HG02763 (cell line): ENCODE measurements around the gene DGKG.

Experiments
- ATAC-seq: cut with Tn5 transposase; IDR thresholded peaks from one replicate; pipeline ENCODE4 v1.9.1; 2021; ENCODE audit warnings: mild to moderate bottlenecking, moderate library complexity; ENCODE audit not compliant: unreplicated experiment

The DGKG gene

DNA sequence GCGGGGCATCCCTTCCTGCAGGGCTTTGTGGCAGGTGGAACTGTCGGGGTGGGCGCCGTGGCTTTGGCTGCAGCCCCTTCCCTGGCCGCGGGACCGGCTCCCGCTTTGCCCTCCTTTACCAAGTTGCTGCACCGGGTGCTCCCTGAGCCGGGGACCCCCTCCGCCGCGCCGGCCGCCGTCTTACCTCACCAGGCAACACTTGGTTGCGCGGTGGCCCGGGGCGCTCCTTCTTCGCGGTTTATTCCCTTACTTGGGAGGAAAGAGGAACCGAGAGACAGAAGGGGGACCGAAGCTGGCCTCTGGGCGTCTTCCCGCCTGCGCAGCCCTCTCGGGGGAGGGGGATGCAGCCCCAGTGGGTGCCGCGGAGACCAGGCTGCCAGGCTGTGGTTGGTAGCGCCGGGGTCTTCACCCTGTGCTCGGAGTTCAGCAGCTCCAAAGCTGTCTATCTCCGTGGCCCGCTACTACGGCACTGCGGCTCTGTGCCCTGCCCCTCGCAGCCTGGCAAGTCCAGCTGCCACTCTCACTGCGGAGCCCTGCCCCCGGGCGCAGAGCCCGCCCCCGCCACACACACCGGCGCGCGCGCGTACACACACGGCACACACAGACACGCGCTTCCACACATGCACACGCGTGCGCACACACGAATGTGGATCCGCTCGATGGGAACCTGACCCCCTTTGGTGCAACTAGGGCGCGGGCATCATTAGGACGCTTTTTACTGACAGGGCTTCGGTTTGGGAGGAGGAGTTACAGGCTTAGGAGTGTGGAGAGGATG lies at the start of gene DGKG:
TSS of gene DGKG (minus strand) at position 473 of the 775 bp plus-strand sequence. CDS start 41,775 bp downstream, outside the sequence.
- peak; percentile 63 for ATAC-seq

DNA sequence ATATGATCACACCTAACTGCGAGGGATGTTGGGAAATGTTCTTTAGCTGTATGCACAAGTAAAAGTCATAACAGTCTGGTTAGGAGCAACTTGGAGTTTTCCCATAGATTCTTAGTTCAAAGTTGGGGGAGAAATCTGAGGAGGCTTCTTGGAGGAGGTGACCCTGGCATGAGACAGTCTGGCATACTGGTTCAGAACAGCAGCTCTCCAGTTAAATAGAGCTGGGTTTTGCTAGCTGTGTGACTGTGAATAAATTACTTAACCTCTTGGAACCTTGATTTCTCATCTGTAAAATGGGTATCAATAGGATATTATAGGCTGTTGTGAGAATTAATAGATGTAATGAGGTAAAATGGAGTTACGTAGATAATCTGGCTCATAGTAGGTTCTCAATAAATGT lies 49.1 kb upstream of the DGKG start:
- ATAC-seq: no peak

DNA sequence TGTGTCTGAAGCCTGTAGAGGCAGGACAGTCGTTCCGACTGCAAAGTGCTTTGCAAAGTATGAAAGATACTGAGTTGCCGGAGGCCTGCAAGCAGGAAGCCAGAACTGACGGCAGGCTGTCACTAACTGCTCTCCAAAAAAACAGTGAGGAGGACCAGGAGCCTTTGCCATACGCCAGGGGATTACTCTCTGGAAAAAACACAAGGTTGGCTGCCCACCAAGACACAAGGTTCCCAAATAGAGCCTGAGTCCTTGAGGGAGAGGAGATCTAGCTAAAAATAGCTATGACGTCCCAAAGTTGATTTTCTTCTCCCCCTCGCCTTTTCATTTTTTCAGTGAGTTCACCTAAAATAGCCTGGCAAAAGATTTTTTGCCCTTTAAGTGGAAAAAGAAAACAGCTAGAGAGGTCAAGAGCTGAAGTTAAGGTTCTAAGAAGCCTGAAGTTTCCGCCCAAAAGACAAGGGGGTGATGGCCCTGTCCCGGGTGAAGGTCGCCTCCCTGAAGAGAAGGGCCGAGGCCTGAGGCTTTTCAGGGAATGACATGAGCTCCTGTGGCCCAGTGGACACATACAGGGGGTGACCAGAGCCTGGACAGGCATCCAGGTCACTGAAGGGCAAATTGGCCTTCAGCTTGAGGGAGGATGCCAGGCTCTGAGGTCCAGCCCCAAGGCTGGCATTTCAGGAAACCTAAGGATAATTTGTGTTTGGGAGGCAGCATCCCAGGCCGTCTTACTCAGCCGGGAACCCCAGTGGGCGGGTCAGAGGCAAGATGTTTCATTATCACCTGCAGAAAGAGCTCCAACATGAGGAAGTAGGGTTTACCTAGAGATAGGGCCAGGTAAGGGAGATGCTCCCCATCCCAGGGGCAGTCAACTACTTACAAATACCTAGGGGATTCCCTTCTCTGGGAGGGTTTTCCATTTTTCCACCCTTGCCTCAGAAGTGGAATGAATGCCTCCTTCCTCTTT lies 44.9 kb upstream of the DGKG start:
- ATAC-seq: no peak

DNA sequence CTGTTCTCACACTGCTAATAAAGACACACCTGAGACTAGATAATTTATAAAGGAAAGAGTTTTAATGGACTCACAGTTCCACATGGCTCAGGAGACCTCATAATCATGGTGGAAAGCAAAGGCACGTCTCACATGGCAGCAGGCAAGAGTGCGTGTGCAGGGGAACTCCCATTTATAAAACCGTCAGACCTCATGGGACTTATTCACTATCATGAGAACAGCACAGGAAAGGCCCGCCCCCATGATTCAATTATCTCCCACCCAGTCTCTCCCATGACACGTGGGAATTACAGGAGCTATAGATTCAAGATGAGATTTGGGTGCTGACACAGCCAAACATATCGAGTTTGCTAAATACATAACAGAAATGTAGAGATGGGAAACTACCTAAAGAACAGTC lies 39.5 kb upstream of the DGKG start:
- no peak for ATAC-seq

DNA sequence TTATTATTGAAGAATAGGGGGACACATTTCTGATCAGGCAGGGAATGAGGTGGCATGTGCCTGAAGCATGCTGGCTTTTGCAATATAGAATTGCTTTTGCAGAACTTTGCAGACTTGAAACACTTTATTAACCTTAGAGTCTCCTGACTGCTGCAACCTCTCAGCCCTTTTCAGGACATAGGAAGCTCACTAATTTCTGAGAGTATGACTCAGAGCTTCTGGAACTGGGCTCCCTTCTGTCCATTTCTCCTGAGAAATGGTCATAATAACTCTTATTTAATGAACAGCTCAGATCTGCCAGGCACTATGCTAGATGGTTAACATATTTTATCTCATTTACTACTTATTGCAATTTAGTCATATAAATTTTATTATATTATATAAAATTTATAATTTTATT lies 38.6 kb upstream of the DGKG start:
- ATAC-seq: no peak

DNA sequence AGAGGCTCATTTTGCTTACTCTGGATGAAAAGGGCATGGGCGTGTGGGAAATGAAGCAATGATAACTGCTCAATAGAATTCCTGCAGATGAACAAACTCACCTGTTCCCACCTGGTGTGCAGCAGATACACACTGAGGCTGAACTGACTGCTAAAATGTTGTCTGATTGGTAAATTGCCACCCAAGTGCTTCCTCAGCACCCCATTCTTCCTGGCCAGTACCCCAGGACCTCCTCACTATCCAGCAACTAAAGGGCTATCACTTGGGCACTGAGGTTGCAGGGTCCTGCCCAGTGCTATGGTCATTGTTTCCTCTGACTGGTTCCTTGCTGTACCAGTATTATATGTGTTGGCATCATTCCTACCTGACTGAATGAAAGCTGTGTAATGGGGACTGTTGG lies 38.0 kb upstream of the DGKG start:
- ATAC-seq: no peak

DNA sequence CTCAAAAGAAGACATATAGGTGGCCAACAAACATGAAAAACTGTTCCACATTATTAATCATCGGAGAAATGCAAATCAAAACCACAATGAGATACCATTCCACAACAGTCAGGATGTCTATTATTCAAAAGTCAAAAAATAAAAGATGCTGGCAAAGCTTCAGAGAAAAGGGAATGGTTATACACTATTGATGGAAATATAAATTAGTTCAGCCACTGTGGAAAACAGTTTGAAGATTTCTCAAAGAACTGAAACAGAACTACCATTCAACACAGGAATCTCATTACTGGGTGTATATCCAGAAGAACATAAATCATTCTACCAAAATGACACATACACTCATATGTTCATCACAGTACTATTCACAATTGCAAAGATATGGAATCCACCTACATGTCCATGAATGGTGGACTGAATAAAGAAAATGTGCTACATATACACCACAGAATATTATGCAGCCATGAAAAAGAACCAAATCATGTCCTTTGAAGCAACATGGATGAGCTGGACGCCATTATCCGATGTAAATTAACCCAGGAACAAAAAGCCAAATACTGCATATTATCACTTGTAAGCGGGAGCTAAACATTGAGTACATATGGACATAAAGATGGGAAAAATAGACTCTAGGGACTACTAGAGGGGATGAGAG lies 32.7 kb upstream of the DGKG start:
- ATAC-seq: no peak

DNA sequence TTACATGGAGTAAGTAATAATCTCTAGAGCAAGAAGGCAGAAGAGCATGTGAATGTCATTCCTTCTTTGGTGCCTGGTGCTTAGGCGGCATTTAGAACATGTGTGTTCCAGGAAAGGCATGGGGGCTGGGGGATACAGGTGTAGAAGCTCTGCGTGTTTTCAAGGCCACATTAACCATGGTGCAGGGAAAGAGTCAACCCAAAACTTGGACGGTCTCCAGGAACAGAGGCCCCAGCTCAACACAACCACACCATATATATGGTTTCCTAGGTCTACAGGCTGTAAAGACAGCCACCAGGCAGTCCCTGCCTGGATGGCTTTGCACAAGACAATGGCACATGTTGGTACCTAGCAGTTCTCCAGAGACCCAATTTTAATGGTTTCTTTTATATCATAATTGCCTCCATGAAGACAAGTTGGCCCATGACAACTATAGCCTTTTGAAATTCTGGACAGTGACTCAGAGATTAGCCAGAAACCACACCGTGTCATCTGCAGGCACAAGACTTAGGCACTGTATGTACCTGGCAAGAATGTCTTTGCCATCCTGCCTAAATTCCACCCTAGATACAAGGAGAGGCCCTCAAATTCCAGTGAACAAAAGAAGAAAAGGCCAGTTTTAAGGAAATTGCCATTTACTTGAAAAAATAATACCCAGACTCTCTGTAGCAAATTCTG lies 25.0 kb upstream of the DGKG start:
- ATAC-seq: no peak

DNA sequence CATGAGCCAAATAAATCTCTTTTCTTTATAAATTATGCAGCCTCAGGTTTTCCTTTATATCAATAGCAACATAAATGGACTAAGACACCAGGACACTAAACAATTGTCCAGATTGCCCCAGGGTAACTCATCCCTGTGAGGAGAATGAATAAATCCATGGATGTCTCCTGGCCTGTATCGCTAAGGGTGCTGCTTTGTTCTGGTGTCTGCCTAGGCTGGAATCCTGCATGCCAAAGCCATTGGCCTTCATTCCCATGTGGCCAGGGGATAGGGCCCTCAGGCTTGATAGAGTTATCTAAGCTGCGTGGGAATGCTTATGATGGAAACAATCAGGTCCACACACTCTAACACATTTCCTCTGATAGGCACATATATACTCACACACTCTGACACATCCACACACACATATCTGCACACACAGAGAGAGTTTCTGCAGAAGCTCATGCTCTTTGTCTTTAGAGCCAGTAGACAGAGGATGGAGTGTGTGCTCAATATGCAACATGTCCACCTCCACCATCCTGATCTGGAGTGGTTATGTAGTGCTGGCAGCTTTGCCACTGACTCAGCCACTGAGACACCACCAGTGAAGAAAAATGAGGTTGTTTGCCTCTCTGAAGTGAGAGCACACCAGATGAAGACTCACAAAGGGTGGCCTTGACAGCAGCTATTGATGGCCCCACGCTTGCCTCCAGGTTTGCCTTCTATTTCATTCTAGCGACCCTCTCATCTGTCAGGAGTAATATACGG lies 24.0 kb upstream of the DGKG start:
- no peak for ATAC-seq

DNA sequence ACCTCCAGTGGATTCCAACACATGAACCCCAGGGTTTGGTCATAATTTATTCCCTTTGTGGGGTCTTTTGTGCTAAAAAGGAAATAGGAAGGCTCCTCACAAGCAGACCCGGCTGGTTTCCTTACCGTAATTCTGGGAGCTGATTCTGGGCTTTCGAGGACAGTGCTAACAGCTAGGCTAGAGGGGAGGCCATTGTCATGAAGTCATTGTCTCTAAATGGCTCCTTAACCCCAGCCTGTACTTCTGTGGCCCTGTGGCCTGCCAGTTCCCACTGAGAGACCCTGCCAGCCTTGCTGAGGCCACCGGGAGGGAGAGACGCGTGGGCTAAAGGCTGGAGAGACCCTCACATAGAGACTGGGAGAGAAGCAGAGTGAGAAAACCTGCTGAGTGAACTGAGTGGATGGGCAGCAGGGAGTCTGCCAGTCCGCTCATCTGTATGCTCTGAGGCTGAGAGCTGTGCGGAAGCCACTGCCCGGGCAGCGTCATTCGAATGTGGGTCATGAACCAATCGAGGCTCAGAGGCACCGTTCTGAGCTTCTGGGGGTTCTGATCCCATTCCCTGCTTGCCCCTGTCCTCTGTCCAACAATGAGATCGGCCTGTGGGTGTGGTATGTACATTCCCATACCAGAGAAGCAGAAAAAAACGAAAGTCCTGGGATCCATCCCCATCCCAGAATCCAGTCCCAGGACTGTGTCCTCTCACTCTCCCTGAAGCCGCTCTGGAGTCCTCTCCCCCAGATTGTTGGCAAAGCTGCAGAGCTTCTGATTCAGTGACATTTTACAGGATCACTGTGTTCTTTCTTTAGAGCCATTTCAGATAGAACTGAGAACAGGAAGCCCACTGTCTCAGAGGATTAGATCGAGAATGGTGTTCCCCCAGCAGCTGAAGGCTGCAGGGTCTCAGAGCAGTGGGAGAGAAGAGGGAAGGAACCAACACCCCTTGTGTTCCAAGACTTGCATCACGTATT lies 21.3 kb upstream of the DGKG start:
- no peak for ATAC-seq

DNA sequence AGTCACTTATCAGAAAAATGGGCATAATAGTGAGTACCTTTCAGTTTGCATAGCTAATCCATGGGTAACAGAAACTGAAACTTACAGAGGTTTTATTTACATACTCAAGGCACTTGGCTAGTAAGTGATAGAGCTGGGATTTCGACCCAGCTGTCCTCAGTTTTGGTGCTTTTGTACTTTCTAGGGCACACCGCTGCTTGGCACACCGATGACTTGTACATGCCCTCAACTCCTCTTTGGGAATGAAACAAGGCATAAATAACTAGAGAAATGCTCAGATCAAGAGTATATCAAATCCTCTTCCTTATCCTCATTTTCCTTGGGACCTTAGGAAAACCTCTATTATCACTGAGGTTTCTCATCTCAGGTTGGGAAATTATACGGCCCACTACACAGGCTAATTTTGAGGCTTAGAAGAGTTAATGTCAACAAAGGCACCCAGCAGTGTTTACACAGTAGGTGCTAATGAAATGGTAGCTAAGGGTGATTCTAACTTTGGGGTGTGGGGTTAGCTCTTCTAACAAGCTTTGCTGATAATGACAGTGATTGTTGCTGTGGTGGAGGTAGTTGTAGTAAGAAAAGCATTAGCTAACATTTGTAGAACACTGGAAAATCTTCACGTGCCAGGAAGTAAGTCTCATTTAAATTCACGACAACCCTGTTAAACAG lies 20.3 kb upstream of the DGKG start:
- no peak for ATAC-seq

DNA sequence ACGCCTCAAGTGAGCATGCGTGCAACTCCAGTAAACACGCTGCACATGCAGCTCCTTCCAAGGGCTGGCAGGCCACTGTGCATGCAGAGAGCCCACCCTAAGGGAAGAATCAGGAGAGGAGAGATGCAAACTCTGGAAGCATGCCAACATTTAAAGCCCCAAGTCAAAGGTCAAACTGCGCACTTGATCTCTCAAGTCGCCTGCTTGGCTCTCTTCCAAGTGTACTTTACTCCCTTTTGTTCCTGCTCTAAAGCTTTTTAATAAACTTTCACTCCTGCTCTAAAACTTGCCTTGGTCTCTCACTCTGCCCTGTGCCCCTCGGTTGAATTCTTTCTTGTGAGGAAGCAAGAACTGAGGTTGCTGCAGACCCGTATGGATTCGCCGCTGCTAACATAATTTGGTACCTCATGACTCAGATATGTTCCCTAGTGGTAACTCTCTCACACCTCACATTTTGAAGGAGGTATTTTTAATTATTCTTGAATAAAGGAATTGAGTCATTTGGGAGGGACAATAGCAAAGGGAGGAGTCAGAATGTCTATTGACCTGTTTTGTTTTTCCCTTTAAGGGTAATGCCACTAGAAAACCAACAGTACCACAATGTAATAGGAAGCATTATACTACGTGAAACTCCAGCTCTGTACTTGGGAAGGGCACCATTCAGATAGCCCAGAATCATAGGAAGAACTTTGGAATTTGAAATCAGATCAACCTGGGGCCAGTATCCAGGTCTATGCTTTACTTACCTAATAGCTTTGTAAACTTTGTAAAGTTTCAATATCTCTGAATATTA lies 19.6 kb upstream of the DGKG start:
- no peak for ATAC-seq

DNA sequence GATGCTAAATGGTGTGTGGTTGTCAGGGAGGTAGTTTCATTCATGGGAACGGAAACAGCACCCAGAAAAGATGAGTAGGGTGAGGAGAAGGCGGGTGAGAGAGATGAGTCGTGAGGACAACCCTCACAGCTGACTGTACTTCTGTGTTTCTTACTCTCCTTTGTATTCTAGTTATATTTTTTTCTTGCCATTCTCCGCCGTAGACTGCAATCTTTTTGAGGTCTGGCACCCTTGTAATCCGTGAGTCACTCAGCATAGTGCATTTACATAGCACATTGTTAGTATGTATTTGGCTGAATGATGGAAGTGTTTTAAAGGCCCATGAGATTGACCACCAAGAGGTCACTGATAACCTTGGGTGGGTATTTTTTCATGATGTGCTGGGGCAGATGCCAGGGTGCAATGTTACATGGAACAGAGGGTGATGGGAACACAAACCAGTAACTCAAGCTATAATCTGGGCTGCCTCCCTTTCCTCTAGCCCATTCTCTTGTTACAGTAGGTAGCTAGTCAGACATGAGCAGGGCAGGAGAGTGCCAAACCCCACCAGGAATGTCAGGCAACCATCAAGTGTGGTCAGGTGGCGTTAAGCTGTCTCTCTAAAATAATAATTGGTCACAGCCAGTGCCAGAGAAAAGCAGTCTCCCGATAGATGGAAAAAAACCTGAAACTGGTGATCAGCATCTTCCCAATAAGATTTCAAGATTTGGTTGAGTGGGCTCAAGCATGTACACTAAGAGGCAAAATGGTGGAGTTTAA lies 18.8 kb upstream of the DGKG start:
- no peak for ATAC-seq

DNA sequence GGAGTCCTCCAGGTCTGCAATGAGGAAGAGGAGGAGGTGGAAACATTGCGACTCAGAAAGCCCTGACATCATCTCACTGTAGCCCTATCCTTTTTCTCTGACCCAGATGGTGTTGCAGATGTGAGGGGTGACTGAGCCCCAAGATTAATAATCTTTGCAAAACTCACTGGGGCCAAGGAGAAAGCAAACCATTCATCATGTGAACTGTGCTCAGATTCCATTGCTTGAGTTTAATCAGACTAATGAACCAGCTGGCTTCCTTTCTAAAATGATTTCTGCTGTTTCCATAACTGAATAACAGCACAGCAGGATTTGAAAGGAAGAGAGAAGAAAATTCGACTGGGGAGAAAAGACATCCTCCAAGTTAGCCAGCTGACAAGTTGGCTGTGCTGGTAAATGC lies 13.4 kb upstream of the DGKG start:
- no peak for ATAC-seq

DNA sequence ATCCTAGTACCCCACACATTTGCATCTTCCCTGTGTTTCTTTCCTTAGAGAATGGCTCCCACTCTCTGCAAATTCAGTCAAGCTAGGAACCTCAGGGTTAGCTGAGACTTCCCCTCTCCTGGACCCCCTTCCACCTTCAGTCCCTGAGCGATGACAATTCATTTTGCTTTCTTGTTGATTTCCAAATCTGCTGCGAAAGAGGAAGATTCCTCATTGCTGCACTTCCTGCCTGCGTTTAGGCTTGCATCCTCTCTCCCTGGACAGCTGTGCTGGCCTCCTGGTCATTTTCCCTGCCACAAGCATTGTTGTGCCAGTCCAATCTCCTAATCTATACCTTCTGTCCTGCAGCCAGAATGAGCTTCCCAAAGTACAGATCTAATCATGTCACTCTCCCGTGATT lies 12.3 kb upstream of the DGKG start:
- no peak for ATAC-seq

DNA sequence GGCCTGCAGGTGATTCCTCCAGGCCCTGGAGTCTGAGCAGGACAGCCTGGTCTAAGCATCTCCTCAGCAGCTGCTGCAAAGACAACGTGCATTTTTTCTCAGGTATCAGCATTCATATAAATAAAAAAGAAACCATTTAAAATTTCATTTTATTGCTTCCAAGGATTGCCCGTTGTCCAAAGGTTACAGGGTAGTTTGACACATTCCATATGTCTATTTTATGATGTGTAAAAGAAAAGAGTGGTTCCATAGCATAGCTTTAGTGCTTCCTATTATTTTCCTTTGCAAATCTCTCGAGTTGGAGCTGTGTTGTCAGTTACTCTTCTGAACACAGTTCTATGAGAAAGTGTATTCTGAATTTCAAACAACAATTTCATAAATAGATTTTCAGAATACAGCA lies 7.2 kb upstream of the DGKG start:
- no peak for ATAC-seq

DNA sequence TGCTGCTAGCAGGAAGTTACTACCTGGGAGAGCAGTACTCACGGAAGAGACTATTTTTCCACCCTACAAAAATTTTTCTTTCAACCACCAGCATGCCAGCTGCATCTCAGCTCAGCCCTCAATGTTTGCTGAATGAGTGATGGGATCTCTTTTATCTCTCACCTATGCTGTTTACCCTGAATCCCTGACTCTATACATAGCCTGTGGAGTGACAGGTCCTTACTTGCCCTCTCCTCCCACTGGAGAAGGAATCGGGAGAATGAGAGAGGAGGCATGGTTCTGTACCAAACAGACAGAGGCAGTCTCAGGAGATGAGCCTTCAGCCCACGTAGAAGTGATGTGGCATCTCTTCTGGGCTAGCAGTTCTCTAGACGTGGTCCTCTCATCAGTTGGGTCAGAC lies 6.7 kb upstream of the DGKG start:
- ATAC-seq: no peak
